ENCODE data around the gene SCUBE3. TPM values are rescaled to one million over a fixed set of nuclear protein-coding genes. Genes with fewer than 3 reads are reported as not detected.

The SCUBE3 gene
- total and polyA plus RNA-seq, 2 donors (not counting 1 experiment from before 2014, with no cell fraction given), result not detected

DNA sequence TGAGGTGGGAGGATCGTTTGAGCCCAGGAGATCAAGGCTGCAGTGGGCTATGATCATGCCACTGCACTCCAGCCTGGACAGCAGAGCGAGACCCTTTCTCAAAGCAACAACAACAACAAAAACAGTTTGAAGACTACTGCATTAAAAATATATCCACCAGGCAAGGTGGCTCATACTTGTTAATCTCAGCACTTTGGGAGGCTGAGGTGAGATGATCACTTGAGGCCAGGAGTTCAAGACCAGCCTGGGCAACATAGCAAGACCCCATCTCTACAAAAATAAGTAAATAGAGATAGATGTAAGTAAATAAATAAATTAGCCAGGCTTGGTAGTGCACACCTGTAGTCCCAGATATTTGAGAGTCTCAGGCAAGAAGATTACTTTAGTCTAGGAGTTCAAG lies 58.2 kb downstream of the SCUBE3 start:
- Mint-ChIP-seq H3K4me1 (peaks cover 4% of the 10 kb centered on the region), H3K9me3 (ENCODE audit: insufficient read depth) (no peaks in the 10 kb centered on the region), H3K27me3 (no peaks in the 10 kb centered on the region), H3K4me3 (no peak overlapping the region), H3K27ac (no peak overlapping the region)
- H3K9ac ChIP-seq (ENCODE audit: low read length), result no peak overlapping the region
- H3K27me3 ChIP-seq (replicated peaks in 1 of 4; ENCODE audit: control extremely low read depth in 1 of 4, control insufficient read depth in 3 of 4, insufficient read depth in 4 of 4, low read length in 3 of 4), result no peaks in the 10 kb centered on the region
- CTCF ChIA-PET, result interaction anchor here (0.7 to 1.4 kb wide), 3 partner anchors 12 to 70 kb away, joined by 3 read pairs; partner anchors contain the start of gene ZNF76
- DNase-seq (no peak), ATAC-seq (ENCODE audit: low read depth) (no peak)
- no peak overlapping the region for H3K4me3 ChIP-seq (ENCODE audit: control extremely low read depth in 1 of 5, extremely low read depth in 1 of 5, insufficient read depth in 1 of 5, low read depth in 2 of 5, low read length in 4 of 5)
- peaks cover 10% of the 10 kb centered on the region for H4K20me1 ChIP-seq (ENCODE audit: control insufficient read depth, insufficient read depth, low read length, poor library complexity, severe bottlenecking)
- no peak overlapping the region for H3K4me2 ChIP-seq (replicated peaks; ENCODE audit: low read depth, low read length, poor library complexity, severe bottlenecking)
- POLR2A ChIA-PET, result no interaction called here
- H3K4me1 ChIP-seq (ENCODE audit: control insufficient read depth in 2 of 2, insufficient read depth in 2 of 2, low read length in 2 of 2), result no peaks in the 10 kb centered on the region
- H3K36me3 ChIP-seq (replicated peaks in 1 of 2; ENCODE audit: control extremely low read depth in 1 of 2, control insufficient read depth in 1 of 2, extremely low read depth in 1 of 2, insufficient read depth in 2 of 2, low read length in 1 of 2), result peaks cover 0 to 10% of the 10 kb centered on the region in 2 experiments
- intact Hi-C loops (cut with micrococcal nuclease), result no loop called here
- H3K27ac ChIP-seq (ENCODE audit: low read length in 2 of 2), result no peak overlapping the region
- 100% methylated on average over 1 of the region's 2 CpGs for WGBS (ENCODE audit: insufficient coverage)
- H3K79me2 ChIP-seq (ENCODE audit: control insufficient read depth, insufficient read depth, low read length), result peaks cover 50% of the 10 kb centered on the region
- no peaks in the 10 kb centered on the region for H3K9me3 ChIP-seq (ENCODE audit: control extremely low read depth in 1 of 3, control insufficient read depth in 2 of 3, insufficient read depth in 1 of 3, low read length in 2 of 3)
- no peak for TF ChIP-seq EZH2 (IDR thresholded peaks at IDR 0.05; ENCODE audit: borderline replicate concordance, insufficient read depth, low read depth, low read length, poor library complexity, severe bottlenecking)
- TF ChIP-seq, protein P1, sequence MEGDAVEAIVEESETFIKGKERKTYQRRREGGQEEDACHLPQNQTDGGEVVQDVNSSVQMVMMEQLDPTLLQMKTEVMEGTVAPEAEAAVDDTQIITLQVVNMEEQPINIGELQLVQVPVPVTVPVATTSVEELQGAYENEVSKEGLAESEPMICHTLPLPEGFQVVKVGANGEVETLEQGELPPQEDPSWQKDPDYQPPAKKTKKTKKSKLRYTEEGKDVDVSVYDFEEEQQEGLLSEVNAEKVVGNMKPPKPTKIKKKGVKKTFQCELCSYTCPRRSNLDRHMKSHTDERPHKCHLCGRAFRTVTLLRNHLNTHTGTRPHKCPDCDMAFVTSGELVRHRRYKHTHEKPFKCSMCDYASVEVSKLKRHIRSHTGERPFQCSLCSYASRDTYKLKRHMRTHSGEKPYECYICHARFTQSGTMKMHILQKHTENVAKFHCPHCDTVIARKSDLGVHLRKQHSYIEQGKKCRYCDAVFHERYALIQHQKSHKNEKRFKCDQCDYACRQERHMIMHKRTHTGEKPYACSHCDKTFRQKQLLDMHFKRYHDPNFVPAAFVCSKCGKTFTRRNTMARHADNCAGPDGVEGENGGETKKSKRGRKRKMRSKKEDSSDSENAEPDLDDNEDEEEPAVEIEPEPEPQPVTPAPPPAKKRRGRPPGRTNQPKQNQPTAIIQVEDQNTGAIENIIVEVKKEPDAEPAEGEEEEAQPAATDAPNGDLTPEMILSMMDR (IDR thresholded peaks at IDR 0.05), result no peak
- H2AFZ ChIP-seq (ENCODE audit: insufficient read depth, low read depth, low read length, poor library complexity, severe bottlenecking), result no peak overlapping the region

DNA sequence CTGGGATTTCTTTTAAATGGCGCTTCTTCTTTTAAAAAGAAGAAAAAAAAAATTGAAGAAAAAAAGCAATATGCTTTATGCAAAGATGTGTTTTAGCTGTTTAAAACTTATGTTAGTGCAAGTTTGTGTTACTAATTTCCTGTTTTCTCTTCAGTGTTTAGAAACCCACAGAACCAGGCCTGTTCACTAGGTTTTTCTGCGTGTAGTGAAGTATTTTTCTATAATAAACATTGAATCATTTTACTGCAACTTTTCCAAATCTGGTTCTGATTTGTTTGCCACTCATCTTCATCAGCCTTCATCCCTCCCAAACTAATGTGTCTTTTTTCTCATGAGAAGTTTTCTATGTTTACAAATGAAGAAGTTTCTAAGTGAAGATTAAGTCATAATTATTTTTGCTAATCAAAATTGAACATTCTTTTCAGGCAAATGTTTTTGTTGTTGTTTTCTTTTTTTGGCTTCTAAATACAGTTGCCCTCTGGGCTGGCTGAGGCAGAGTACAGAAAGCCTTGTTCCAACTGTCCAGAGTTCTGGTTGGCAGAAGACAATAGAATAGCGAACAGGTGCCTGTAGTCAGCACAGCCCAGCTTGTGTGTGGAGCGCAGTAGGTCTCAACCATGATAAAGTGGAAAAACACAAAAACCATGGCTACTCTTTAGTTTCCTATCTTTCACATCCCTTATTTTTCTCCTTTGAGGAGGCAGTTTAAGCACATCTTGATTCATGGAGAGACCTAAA lies 60.2 kb downstream of the SCUBE3 start:
- POLR2A ChIA-PET, result no interaction called here

More for the DNA sequence above, 60.2 kb downstream of the SCUBE3 start:
- Mint-ChIP-seq H3K9me3 (ENCODE audit: insufficient read depth) (no peaks in the 10 kb centered on the region), H3K27me3 (no peaks in the 10 kb centered on the region), H3K4me3 (no peak overlapping the region), H3K4me1 (no peaks in the 10 kb centered on the region), H3K27ac (no peak overlapping the region)
- intact Hi-C loops (cut with micrococcal nuclease), result no loop called here
- Histone ChIP-seq H2AFZ (ENCODE audit: insufficient read depth, low read depth, low read length, poor library complexity, severe bottlenecking) (no peak overlapping the region), H3K27me3 (replicated peaks in 1 of 4; ENCODE audit: control extremely low read depth in 1 of 4, control insufficient read depth in 3 of 4, insufficient read depth in 4 of 4, low read length in 3 of 4) (no peaks in the 10 kb centered on the region), H3K9ac (ENCODE audit: low read length) (no peak overlapping the region), H3K4me3 (ENCODE audit: control extremely low read depth in 1 of 5, extremely low read depth in 1 of 5, insufficient read depth in 1 of 5, low read depth in 2 of 5, low read length in 4 of 5) (no peak overlapping the region), H3K4me2 (replicated peaks; ENCODE audit: low read depth, low read length, poor library complexity, severe bottlenecking) (no peak overlapping the region), H4K20me1 (ENCODE audit: control insufficient read depth, insufficient read depth, low read length, poor library complexity, severe bottlenecking) (no peaks in the 10 kb centered on the region), H3K4me1 (ENCODE audit: control insufficient read depth in 2 of 2, insufficient read depth in 2 of 2, low read length in 2 of 2) (no peaks in the 10 kb centered on the region), H3K36me3 (replicated peaks in 1 of 2; ENCODE audit: control extremely low read depth in 1 of 2, control insufficient read depth in 1 of 2, extremely low read depth in 1 of 2, insufficient read depth in 2 of 2, low read length in 1 of 2) (peaks cover 0 to 11% of the 10 kb centered on the region in 2 experiments), H3K27ac (ENCODE audit: low read length in 2 of 2) (no peak overlapping the region), H3K9me3 (ENCODE audit: control extremely low read depth in 1 of 3, control insufficient read depth in 2 of 3, insufficient read depth in 1 of 3, low read length in 2 of 3) (no peaks in the 10 kb centered on the region), H3K79me2 (ENCODE audit: control insufficient read depth, insufficient read depth, low read length) (peaks cover 40% of the 10 kb centered on the region)
- 96% methylated on average over 2 of the region's 4 CpGs for WGBS (ENCODE audit: insufficient coverage)
- ATAC-seq (ENCODE audit: low read depth) (no peak), DNase-seq (no peak)
- TF ChIP-seq, protein P1 (IDR thresholded peaks at IDR 0.05), result no peak
- no peak for TF ChIP-seq EZH2 (IDR thresholded peaks at IDR 0.05; ENCODE audit: borderline replicate concordance, insufficient read depth, low read depth, low read length, poor library complexity, severe bottlenecking)
- CTCF ChIA-PET, result no interaction called here

Data from B cell (primary cell).